Measurements from ENCODE around the gene DDX47. TPM values are rescaled to one million over a fixed set of nuclear protein-coding genes. Genes with fewer than 3 reads are reported as not detected.

The DDX47 gene
- total RNA-seq, 1 experiment from 2014 or later, result 115 TPM

- H3K4me1 ChIP-seq (ENCODE audit: control insufficient read depth, insufficient read depth, low read length), result peaks cover 54% of the 10 kb centered on the region
- BruUV-seq (replicated peaks), result no TSS peak
- POLR2A ChIA-PET, result interaction anchor here (2.3 kb wide), 1 partner anchor 20 kb away, joined by 21 read pairs; the partner anchor contains the start of gene GPRC5A
Measured at GRCh38 chr12:12871587-12872138, 58.5 kb downstream of the DDX47 start.

More at GRCh38 chr12:12871587-12872138, 58.5 kb downstream of the DDX47 start:
- no peaks in the 10 kb centered on the region for H3K27me3 ChIP-seq (ENCODE audit: control insufficient read depth, insufficient read depth, low read length)
- ATAC-seq (no peak), DNase-seq (ENCODE audit: low read depth, low spot score) (no peak)
- no peaks in the 10 kb centered on the region for H3K36me3 ChIP-seq (ENCODE audit: control insufficient read depth, insufficient read depth, low read length)
- TF ChIP-seq TCF7L2 (IDR thresholded peaks at IDR 0.05; ENCODE audit: low read depth, low read length) (no peak), POLR2AphosphoS5 (IDR thresholded peaks at IDR 0.05; ENCODE audit: low read depth, low read length) (no peak), CTCF (IDR thresholded peaks at IDR 0.05) (no peak), SIN3A (IDR thresholded peaks at IDR 0.05; ENCODE audit: borderline replicate concordance, insufficient read depth, low read depth, low read length) (no peak), REST (IDR thresholded peaks at IDR 0.05; ENCODE audit: insufficient read depth in 1 of 2, low read depth in 2 of 2, low read length in 1 of 2) (no peak)
- intact Hi-C loops (cut with micrococcal nuclease; ENCODE audit: unreplicated experiment) (no loop called here), in situ Hi-C loops (cut with HindIII; ENCODE audit: low pct_unique_long_range_greater_than_20kb, low sequenced_read_pairs) (no loop called here)
- peak overlapping the region; percentile 89 for H3K27ac ChIP-seq (ENCODE audit: low read length)
- CTCF ChIA-PET, result interaction anchor here (1.2 kb wide), 1 partner anchor 35 kb away, joined by 3 read pairs; no protein-coding TSS in a partner anchor
- no peak overlapping the region for H3K4me3 ChIP-seq (ENCODE audit: low read depth in 2 of 2, low read length in 2 of 2)
- H3K9me3 ChIP-seq (ENCODE audit: control insufficient read depth, insufficient read depth, low read depth, low read length), result no peaks in the 10 kb centered on the region
